ENCODE measurements around the gene FARS2.

GRCh38 chr6:5383856-5384255, 122.5 kb downstream of the FARS2 start:
- TF ChIP-seq CTCF (IDR thresholded peaks at IDR 0.05 in 8 of 11, conservative IDR thresholded peaks at IDR 0.05 in 3 of 11) (no peak), POLR2AphosphoS5 (IDR thresholded peaks at IDR 0.05) (no peak), POLR2A (IDR thresholded peaks at IDR 0.05) (no peak)

Data from spleen (tissue), 7 donors.